PFSK-1 (cell line): ENCODE data around the gene PANK1.

Experiments used
- FOXP2 ChIP-seq: optimal IDR thresholded peaks from 2 replicates; pipeline ENCODE3; 2011; ENCODE audit warnings: borderline replicate concordance, control low read depth, inconsistent platforms; ENCODE audit not compliant: insufficient read depth; ENCODE audit errors: extremely low read length, extremely low read depth
- POLR2AphosphoS5 ChIP-seq: IDR thresholded peaks from 2 replicates; pipeline ENCODE4 v1.6.1; 2012; ENCODE audit warnings: low read depth, mild to moderate bottlenecking, control low read depth, low read length, moderate library complexity
- REST ChIP-seq, 2 experiments: IDR thresholded peaks; 2 replicates each; pipeline versions ENCODE4 v1.6.1 to v1.8.0; 2011 to 2012; ENCODE audit warnings: low read depth in 2 of 2, low read length in 2 of 2, control low read depth in 1 of 2, inconsistent platforms in 1 of 2, mild to moderate bottlenecking in 1 of 2, moderate library complexity in 1 of 2; ENCODE audit not compliant: insufficient read depth in 1 of 2
- SIN3A ChIP-seq: IDR thresholded peaks from 2 replicates; pipeline ENCODE4 v1.6.1; 2012; ENCODE audit warnings: mild to moderate bottlenecking, low read length, moderate library complexity, borderline replicate concordance; ENCODE audit not compliant: insufficient read depth
- TAF1 ChIP-seq: IDR thresholded peaks from 2 replicates; pipeline ENCODE4 v1.6.1; 2012; ENCODE audit warnings: low read length, control low read depth, borderline replicate concordance; ENCODE audit not compliant: insufficient read depth

GRCh38 chr10:89552213-89552612 lies 92.8 kb downstream of the PANK1 start:
- TF ChIP-seq TAF1 (no peak), POLR2AphosphoS5 (no peak), SIN3A (no peak), REST (IDR thresholded peaks at IDR 0.05; ENCODE audit: insufficient read depth in 1 of 2, low read depth in 2 of 2, low read length in 2 of 2) (no peak), FOXP2 (no peak)
